Activated naive CD8-positive, alpha-beta T cell treated with anti-CD3 and anti-CD28 coated beads, Interleukin-2, amount 10 ng/mL, durations not matched to agents 7 days and 5 days (primary cell): ENCODE measurements around the gene AKAP6. TPM values are rescaled to one million over a fixed set of nuclear protein-coding genes. Genes with fewer than 3 reads are reported as not detected.
"Not testable (repeated sequence)": the region's sequence is repeated elsewhere in the genome, so short reads cannot be mapped to it uniquely, and the experiment has no call there.

Source experiments
- ATAC-seq: fragments of 150-1000 bp; cut with Tn5 transposase; one replicate; pipeline ENCODE4 v1.10.0; 2021; ENCODE audit warnings: low read depth, moderate library complexity
- POLR2A ChIA-PET: fragments of 350-600 bp; sonication (Branson Sonifier 250); formaldehyde crosslinking; loops from one replicate; lab custom pipeline; 2021; ENCODE audit warnings: antibody characterized with exemption; lab: Charles Lee
- DNase-seq: peaks from one replicate; pipeline ENCODE4 v3.0.0; 2021
- H3K27ac Mint-ChIP-seq: one replicate; pipeline ENCODE4 v1.8.0; 2022; ENCODE audit warnings: mild to moderate bottlenecking, mixed read lengths
- H3K27me3 Mint-ChIP-seq: one replicate; pipeline ENCODE4 v1.8.0; 2022; ENCODE audit warnings: mild to moderate bottlenecking, moderate library complexity, mixed read lengths
- H3K36me3 Mint-ChIP-seq: one replicate; pipeline ENCODE4 v1.8.0; 2021; ENCODE audit warnings: mild to moderate bottlenecking, mixed read lengths
- H3K4me1 Mint-ChIP-seq: one replicate; pipeline ENCODE4 v1.8.0; 2021; ENCODE audit warnings: mixed read lengths
- H3K4me3 Mint-ChIP-seq: one replicate; pipeline ENCODE4 v1.8.0; 2022; ENCODE audit warnings: mild to moderate bottlenecking, moderate library complexity, mixed read lengths
- H3K9me3 Mint-ChIP-seq: one replicate; pipeline ENCODE4 v1.8.0; 2021; ENCODE audit warnings: mixed read lengths
- total RNA-seq, 2 experiments: library from RNA; stranded (reverse); gene quantifications; one replicate each; pipeline ENCODE4 v1.2.3, GENCODE V29; 2021

Gene AKAP6
- total RNA-seq, 2 experiments from 2014 or later, result 1.00 to 1.8 TPM

- DNase-seq (no peak), ATAC-seq (no peak)
- H3K4me1 Mint-ChIP-seq, result no peaks in the 10 kb centered on the region
Measured at GRCh38 chr14:32367516-32367915, 38.4 kb downstream of the AKAP6 start.

GRCh38 chr14:32368107-32368506, 39.0 kb downstream of the AKAP6 start:
- POLR2A ChIA-PET, result no interaction called here
- no peak overlapping the region for H3K27ac Mint-ChIP-seq
- no peaks in the 10 kb centered on the region for H3K4me1 Mint-ChIP-seq
- H3K4me3 Mint-ChIP-seq, result no peak overlapping the region
- no peak for ATAC-seq
- H3K27me3 Mint-ChIP-seq, result no peaks in the 10 kb centered on the region
- no peaks in the 10 kb centered on the region for H3K36me3 Mint-ChIP-seq
- no peak for DNase-seq
- no peaks in the 10 kb centered on the region for H3K9me3 Mint-ChIP-seq

More at GRCh38 chr14:32367516-32367915, 38.4 kb downstream of the AKAP6 start:
- Mint-ChIP-seq H3K9me3 (no peaks in the 10 kb centered on the region), H3K27me3 (peaks cover 2% of the 10 kb centered on the region), H3K4me3 (no peak overlapping the region), H3K27ac (no peak overlapping the region), H3K36me3 (no peaks in the 10 kb centered on the region)
- POLR2A ChIA-PET, result no interaction called here

DNA sequence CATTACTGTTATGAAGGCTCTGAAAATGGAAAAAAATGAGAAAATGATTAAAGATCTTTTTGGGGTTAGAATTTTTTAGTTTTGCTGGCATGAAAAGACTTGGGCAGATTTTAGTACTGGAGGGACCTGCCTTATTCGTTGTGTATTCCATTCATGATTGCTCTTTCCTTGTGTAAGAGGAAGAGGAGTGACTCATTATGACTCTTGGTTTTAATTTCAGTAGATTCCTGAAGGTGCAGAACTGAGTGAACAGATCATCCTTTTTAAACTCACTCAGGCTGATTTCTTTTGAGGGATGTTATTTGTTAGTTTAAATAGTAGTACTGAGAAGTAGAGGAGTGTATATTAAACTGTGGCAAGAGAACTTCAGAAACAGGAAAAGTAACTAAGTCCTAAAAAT, 41.6 kb downstream of the AKAP6 start:
- no peaks in the 10 kb centered on the region for H3K36me3 Mint-ChIP-seq
- DNase-seq, result no peak
- H3K27me3 Mint-ChIP-seq, result no peaks in the 10 kb centered on the region
- no peak for ATAC-seq
- POLR2A ChIA-PET, result no interaction called here
- no peak overlapping the region for H3K4me3 Mint-ChIP-seq
- H3K4me1 Mint-ChIP-seq, result no peaks in the 10 kb centered on the region
- H3K9me3 Mint-ChIP-seq, result no peaks in the 10 kb centered on the region
- H3K27ac Mint-ChIP-seq, result no peak overlapping the region

DNA sequence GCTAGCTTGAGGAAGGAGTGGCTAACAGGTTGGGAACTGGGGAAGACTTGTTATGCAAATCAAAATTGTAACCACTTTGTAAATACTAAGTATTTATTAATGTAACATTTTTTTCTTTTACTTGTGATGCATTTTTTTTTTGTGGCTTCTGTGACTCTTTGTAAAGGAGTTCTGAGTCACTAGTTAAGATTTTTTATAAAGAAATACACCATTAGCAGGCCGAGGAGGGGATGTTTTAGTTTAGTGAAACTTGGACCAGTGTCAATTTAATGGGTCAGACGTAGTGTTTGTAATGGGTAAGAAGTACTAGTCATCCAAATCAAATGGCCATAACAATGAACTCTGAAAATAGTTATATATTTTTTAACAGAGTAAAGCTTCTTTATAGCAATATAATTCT, 43.1 kb downstream of the AKAP6 start:
- DNase-seq (no peak), ATAC-seq (no peak)
- H3K27ac Mint-ChIP-seq, result no peak overlapping the region
- no peaks in the 10 kb centered on the region for H3K4me1 Mint-ChIP-seq
- no peaks in the 10 kb centered on the region for H3K27me3 Mint-ChIP-seq
- no peaks in the 10 kb centered on the region for H3K36me3 Mint-ChIP-seq
- no peak overlapping the region for H3K4me3 Mint-ChIP-seq
- POLR2A ChIA-PET, result no interaction called here
- H3K9me3 Mint-ChIP-seq, result no peaks in the 10 kb centered on the region

DNA sequence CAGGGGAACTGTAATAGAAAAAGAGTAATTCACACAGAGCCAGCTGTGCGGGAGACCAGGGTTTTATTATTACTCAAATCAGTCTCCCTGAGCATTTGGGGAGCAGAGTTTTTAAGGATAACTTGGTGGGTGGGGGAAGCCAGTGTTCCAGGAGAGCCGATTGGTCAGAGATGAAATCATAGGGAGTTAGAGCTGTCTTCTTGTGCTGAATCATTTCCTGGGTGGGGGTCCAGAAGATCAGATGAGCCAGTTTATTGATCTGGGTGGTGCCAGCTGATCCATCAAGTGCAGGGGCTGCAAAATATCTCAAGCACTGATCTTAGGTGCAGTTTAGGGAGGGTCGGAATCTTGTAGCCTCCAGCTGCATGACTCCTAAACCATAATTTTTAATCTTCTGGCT, 44.1 kb downstream of the AKAP6 start:
- ATAC-seq, DNase-seq, H3K36me3 Mint-ChIP-seq, H3K27ac Mint-ChIP-seq, H3K27me3 Mint-ChIP-seq, H3K4me1 Mint-ChIP-seq, POLR2A ChIA-PET, H3K9me3 Mint-ChIP-seq, H3K4me3 Mint-ChIP-seq: not testable (repeated sequence)

DNA sequence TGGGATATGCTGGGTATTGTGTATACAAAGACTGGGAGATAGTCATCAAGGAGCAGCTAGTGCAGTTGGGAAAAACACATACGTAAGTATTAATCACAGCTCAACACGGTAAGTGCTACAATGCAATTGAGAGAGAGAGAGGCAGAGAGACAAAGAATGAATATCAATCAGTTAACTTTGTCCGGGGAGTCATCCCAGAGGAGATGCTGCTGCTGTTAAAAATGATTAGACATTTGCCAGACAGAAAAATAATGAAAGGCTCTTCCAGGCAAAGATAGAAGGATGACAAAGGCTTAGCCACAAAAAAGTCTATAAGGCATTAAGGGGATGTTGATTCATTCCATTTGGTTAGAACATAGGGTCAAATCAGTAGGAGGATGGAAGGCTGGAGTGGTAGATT, 45.1 kb downstream of the AKAP6 start:
- Mint-ChIP-seq H3K9me3 (no peaks in the 10 kb centered on the region), H3K27ac (no peak overlapping the region), H3K4me3 (no peak overlapping the region), H3K27me3 (no peaks in the 10 kb centered on the region), H3K4me1 (no peaks in the 10 kb centered on the region), H3K36me3 (no peaks in the 10 kb centered on the region)
- ATAC-seq (no peak), DNase-seq (no peak)
- POLR2A ChIA-PET, result no interaction called here

- Mint-ChIP-seq H3K27ac (no peak overlapping the region), H3K27me3 (no peaks in the 10 kb centered on the region), H3K4me3 (no peak overlapping the region), H3K4me1 (peaks cover 2% of the 10 kb centered on the region), H3K9me3 (no peaks in the 10 kb centered on the region), H3K36me3 (no peaks in the 10 kb centered on the region)
- DNase-seq (no peak), ATAC-seq (no peak)
- POLR2A ChIA-PET, result no interaction called here
Measured at GRCh38 chr14:32375663-32376062, 46.6 kb downstream of the AKAP6 start.

GRCh38 chr14:32377046-32377646, 48.0 kb downstream of the AKAP6 start:
- DNase-seq, result no peak
- Mint-ChIP-seq H3K4me1 (peaks cover 2% of the 10 kb centered on the region), H3K9me3 (no peaks in the 10 kb centered on the region), H3K36me3 (no peaks in the 10 kb centered on the region), H3K27me3 (no peaks in the 10 kb centered on the region), H3K4me3 (no peak overlapping the region), H3K27ac (no peak overlapping the region)
- ATAC-seq, result no peak
- POLR2A ChIA-PET, result no interaction called here

DNA sequence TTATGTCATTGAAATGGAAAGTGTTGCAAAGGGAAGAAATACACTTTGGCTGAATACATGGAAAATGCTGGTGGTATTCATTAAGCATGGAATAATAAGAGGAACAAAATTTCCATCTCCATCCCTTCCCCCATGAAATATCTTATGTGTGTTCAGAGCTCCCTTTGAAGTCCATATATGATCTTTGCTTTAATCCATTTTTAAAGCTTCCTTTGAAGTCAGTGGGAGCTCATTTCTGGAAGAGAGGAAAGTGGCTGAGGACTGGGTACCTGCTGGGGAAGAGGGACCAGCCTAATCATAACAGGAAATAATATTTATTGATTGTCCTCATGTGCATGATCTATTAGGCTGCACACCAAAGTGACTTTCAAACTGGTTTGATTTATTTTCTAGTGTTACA, 49.2 kb downstream of the AKAP6 start:
- DNase-seq, result no peak
- Mint-ChIP-seq H3K4me1 (peaks cover 2% of the 10 kb centered on the region), H3K36me3 (no peaks in the 10 kb centered on the region), H3K27ac (no peak overlapping the region), H3K27me3 (no peaks in the 10 kb centered on the region), H3K9me3 (no peaks in the 10 kb centered on the region), H3K4me3 (no peak overlapping the region)
- ATAC-seq, result no peak
- POLR2A ChIA-PET, result no interaction called here

- DNase-seq, result no peak
- H3K9me3 Mint-ChIP-seq, result no peaks in the 10 kb centered on the region
- no peak overlapping the region for H3K27ac Mint-ChIP-seq
- POLR2A ChIA-PET, result no interaction called here
- ATAC-seq, result no peak
- no peaks in the 10 kb centered on the region for H3K36me3 Mint-ChIP-seq
- no peaks in the 10 kb centered on the region for H3K27me3 Mint-ChIP-seq
- peaks cover 2% of the 10 kb centered on the region for H3K4me1 Mint-ChIP-seq
- H3K4me3 Mint-ChIP-seq, result no peak overlapping the region
Measured at GRCh38 chr14:32379447-32379846, 50.3 kb downstream of the AKAP6 start.

GRCh38 chr14:32381869-32382268, 52.8 kb downstream of the AKAP6 start:
- Mint-ChIP-seq H3K9me3 (no peaks in the 10 kb centered on the region), H3K4me1 (peaks cover 2% of the 10 kb centered on the region), H3K27me3 (no peaks in the 10 kb centered on the region), H3K36me3 (no peaks in the 10 kb centered on the region), H3K27ac (no peak overlapping the region), H3K4me3 (no peak overlapping the region)
- no peak for DNase-seq
- no peak for ATAC-seq
- POLR2A ChIA-PET, result no interaction called here

DNA sequence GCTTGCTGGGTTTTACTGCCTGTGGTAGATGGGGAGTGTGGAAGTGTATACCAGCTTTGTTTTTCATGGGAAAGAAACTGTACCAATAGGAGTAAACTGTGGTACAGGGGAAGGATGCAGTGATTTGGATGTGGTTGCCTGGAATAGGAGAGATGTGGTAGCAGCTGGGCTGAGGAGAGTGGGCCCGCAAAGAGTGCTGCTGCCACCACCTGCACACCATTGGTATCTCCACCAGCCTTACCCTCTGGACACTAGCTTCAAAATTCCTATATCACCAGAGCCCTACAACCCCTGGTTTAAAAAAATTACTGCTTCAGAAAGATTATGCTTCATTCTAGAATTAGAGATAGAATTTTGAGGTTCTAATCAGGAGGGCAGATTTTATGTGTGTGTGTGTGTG, 53.6 kb downstream of the AKAP6 start:
- Mint-ChIP-seq H3K9me3 (no peaks in the 10 kb centered on the region), H3K4me1 (peaks cover 2% of the 10 kb centered on the region), H3K27me3 (no peaks in the 10 kb centered on the region), H3K4me3 (no peak overlapping the region), H3K36me3 (no peaks in the 10 kb centered on the region), H3K27ac (no peak overlapping the region)
- POLR2A ChIA-PET, result no interaction called here
- DNase-seq (no peak), ATAC-seq (no peak)

DNA sequence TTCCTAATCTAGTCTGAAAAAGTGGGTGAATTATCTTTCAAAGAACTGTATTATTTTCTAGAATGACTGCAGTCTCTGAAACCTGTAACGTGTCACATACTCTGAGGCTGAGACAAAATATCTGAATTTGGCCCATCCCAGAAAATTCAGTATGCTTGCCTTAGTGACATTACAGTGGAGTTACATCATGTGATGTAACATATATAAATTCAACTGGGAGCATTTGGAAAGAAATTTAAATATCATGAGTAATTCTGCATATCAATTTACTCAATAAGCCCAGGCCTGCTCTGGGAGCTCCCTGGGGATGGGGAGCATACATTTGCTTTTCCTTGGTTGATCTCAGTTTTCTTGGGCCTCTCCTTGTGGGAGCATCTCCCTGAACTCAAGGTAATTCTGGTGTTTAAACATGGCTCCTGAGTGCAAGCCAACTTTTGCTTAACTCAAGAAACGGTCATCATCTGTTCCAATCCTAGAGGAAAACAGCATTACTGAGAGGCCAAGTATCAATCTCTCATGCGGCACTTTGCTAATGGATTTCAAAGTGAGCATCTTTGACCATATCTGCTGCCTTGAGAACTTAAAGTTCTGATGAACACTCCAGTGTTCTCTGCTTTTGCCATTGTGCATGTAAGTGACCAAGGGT, 54.4 kb downstream of the AKAP6 start:
- no peak overlapping the region for H3K27ac Mint-ChIP-seq
- DNase-seq, result no peak
- peaks cover 2% of the 10 kb centered on the region for H3K4me1 Mint-ChIP-seq
- ATAC-seq, result no peak
- no peak overlapping the region for H3K4me3 Mint-ChIP-seq
- H3K9me3 Mint-ChIP-seq, result no peaks in the 10 kb centered on the region
- H3K36me3 Mint-ChIP-seq, result no peaks in the 10 kb centered on the region
- H3K27me3 Mint-ChIP-seq, result peaks cover 3% of the 10 kb centered on the region
- POLR2A ChIA-PET, result no interaction called here

- peaks cover 3% of the 10 kb centered on the region for H3K27me3 Mint-ChIP-seq
- H3K27ac Mint-ChIP-seq, result no peak overlapping the region
- H3K4me1 Mint-ChIP-seq, result peaks cover under 1% of the 10 kb centered on the region
- ATAC-seq (no peak), DNase-seq (no peak)
- H3K9me3 Mint-ChIP-seq, result no peaks in the 10 kb centered on the region
- H3K36me3 Mint-ChIP-seq, result no peaks in the 10 kb centered on the region
- POLR2A ChIA-PET, result no interaction called here
- no peak overlapping the region for H3K4me3 Mint-ChIP-seq
Measured at GRCh38 chr14:32384464-32384863, 55.4 kb downstream of the AKAP6 start.
